Right renal pelvis (tissue), 4 donors: Measurements from ENCODE around the gene DUSP9. TPM values are rescaled to one million over a fixed set of nuclear protein-coding genes. Genes with fewer than 3 reads are reported as not detected.
"Not testable (repeated sequence)": the region's sequence is repeated elsewhere in the genome, so short reads cannot be mapped to it uniquely, and the experiment has no call there.

Source experiments
- DNase-seq, 4 donors: peaks; one replicate each; pipeline ENCODE4 v3.0.0-alpha.2; 2013; ENCODE audit warnings: low read depth in 4 of 4, low spot score in 3 of 4, missing footprints in 1 of 4
- polyA plus RNA-seq, 4 donors: library from polyadenylated mRNA; unstranded; fragments of 120-200 nt; gene quantifications; one replicate each; pipeline ENCODE4 v1.2.1, GENCODE V29; 2013; ENCODE audit not compliant: insufficient read length in 4 of 4

DUSP9 gene
- polyA plus RNA-seq, 4 donors = 46.7 to 74.3 (median 49.1) TPM

- DNase-seq = no peak
Observed at GRCh38 chrX:153688911-153689590, 42.0 kb downstream of the DUSP9 start.

DNA sequence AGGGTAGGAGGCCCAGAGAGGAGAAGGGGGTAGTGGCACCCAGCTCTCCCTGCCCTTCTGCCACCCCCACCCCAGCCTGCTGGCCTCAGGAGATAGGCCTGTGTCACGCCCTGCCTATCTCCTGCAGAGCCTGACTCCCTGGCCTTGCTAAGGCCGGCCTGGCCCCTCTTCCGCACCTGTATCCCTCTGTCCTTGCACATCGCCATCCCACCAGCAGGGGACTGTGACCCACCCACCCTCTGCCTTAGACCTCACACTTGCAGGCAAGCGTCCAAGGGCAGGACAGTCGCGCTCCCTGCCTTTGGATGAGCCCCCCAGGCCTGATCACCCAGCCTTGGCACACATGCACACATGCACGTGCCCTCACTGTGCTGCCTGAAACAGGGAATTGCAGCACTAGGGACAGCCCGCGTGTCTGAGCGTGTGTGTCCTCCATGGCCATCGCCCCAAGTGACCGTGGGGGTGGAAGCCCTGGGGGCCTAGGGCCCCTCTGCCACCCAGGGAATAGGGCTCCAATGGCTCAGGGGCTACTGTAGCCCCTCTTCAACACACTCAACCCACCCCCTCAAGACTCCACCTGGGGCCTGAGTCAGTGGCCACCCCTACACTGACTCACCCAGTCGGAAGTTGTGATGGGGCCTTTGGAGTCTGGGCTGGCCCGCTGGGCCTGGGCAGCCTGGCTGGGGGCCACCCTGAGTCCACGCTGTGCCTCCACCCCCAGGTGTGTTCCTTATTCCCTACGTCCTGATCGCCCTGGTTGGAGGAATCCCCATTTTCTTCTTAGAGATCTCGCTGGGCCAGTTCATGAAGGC lies 42.9 kb downstream of the DUSP9 start:
- DNase-seq = no peak

DNA sequence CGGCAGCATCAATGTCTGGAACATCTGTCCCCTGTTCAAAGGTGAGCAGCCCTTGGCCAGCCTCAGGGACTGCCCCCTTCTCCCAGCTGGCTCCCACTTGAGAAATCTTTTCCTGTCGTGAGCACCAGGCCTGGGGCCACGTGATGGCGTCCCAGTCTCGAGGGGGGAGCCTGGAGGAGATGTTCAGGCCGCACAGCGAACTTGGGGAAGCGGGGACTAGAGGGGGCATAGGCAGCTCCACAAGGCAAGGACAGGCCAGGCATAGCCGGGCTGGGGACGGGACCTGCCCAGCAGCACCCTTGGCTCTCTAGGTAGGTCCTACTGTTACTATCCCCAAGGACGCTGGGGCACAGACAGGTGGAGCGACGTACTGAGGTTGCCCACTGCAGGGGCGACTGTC lies 43.5 kb downstream of the DUSP9 start:
- DNase-seq = no peak

GRCh38 chrX:153691032-153691827 lies 44.2 kb downstream of the DUSP9 start:
- DNase-seq = not testable (repeated sequence)

DNA sequence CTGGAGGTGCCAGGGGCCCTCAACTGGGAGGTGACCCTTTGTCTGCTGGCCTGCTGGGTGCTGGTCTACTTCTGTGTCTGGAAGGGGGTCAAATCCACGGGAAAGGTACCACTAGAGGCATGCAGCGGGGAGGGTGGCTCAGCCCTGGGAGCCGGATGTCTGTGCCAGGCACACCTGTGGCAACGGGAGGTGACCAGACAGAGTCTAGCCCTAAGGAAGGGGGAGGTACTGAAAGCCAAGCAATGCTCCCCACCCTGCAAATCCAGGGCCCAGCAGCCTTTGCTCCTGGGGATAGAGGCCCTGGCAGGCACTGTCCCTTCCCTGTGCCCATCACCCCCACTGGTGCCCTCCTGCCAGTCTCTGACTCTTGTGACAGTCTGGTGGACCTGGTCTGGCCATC lies 45.0 kb downstream of the DUSP9 start:
- no peak for DNase-seq

DNA sequence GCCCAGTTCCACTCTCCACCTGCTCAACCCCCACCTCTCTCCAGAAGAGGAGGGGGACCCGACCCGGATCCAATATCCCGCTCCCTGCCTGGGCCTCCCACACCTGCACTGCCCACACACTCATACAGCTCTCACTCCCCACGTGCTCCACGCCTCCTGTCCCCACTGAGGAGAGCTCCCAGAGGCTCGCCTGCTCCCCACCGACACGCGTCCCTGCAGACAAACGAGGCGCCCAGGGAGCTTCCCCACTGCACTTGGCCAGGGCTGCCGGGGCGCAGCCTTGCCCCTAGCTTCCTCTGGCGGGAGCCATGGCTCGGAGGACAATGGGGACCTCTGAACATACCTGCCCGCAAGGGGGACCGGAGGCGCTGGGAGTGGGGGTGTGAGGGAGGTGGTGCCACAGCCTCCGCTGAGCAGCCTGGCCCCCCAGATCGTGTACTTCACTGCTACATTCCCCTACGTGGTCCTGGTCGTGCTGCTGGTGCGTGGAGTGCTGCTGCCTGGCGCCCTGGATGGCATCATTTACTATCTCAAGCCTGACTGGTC lies 45.7 kb downstream of the DUSP9 start:
- no peak for DNase-seq

GRCh38 chrX:153693216-153694086 lies 46.4 kb downstream of the DUSP9 start:
- DNase-seq = no peak

DNA sequence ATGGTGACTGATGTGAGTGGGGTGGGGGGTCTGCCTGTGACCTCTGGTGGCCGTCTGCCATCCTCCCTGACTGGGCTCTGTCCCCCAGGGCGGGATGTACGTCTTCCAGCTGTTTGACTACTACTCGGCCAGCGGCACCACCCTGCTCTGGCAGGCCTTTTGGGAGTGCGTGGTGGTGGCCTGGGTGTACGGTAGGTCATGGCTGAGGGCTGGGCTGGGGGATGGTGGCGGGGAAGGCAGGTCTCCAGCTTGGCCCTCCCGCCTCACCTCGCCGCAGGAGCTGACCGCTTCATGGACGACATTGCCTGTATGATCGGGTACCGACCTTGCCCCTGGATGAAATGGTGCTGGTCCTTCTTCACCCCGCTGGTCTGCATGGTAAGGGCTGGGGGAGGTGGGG lies 47.3 kb downstream of the DUSP9 start:
- DNase-seq = not testable (repeated sequence)

- DNase-seq = no peak
Observed at GRCh38 chrX:153694687-153695270, 47.8 kb downstream of the DUSP9 start.

DNA sequence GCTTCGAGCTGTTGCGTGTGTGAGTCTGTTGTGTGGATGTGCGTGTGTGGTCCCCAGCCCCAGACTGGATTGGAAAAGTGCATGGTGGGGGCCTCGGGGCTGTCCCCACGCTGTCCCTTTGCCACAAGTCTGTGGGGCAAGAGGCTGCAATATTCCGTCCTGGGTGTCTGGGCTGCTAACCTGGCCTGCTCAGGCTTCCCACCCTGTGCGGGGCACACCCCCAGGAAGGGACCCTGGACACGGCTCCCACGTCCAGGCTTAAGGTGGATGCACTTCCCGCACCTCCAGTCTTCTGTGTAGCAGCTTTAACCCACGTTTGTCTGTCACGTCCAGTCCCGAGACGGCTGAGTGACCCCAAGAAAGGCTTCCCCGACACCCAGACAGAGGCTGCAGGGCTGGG lies 49.1 kb downstream of the DUSP9 start:
- no peak for DNase-seq

DNA sequence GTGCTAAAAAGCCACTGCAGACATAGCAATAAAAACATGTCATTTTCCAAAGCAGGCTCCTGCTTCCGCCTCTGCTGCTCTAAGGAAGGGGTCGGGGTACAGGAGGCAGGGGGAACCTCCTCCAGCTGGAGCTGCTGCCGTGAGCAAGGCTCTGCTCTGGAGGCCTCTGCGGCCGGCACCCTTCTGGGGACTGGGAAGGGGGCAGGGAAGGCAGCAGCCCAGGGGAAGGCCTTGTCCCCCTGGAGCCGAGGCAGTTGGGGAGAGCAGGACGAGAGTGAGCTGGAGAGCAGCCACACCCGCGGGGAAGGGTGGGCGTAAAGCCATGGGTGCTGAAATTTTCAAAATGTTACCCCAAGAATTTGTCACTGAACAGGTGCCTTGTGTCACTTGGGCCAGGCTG lies 49.5 kb downstream of the DUSP9 start:
- not testable (repeated sequence) for DNase-seq

DNA sequence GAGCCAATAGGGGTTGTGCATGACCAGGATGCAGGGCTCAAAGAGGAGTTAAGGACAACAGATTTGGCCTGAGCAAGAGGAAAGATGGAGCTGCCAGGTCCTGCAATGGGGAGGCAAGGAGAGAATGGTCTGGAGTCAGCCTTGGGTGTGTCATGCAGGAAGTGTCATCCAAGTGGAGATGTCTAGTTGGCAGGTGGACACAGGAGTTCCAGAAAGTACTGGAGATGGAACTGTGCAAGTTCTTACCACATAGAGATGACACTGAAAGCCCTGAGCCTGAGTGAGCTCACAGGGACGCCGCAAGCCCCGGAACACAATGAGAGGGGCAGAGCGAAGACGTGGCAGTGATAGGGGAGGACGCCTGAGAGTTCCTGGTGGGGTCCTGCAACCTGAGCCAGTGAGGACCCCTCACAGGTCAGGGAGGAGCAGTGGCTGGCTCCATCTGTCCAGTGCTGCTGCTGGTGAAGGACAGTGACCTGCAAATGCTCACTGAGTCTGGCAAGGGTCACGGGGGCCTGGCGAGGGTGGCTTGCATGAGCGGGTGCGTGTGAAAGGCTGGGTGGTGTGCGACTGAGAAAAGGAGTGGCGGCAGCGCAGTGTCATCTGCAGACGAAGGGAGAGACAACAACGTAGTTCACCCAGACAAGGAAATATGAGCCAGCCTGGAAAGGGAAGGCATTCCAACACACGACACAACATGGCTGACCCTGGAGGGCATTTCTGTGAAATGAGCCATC lies 50.2 kb downstream of the DUSP9 start:
- not testable (repeated sequence) for DNase-seq

- DNase-seq = no peak
Observed at GRCh38 chrX:153697924-153698865, 51.2 kb downstream of the DUSP9 start.

- not testable (repeated sequence) for DNase-seq
Observed at GRCh38 chrX:153699210-153699783, 52.3 kb downstream of the DUSP9 start.

DNA sequence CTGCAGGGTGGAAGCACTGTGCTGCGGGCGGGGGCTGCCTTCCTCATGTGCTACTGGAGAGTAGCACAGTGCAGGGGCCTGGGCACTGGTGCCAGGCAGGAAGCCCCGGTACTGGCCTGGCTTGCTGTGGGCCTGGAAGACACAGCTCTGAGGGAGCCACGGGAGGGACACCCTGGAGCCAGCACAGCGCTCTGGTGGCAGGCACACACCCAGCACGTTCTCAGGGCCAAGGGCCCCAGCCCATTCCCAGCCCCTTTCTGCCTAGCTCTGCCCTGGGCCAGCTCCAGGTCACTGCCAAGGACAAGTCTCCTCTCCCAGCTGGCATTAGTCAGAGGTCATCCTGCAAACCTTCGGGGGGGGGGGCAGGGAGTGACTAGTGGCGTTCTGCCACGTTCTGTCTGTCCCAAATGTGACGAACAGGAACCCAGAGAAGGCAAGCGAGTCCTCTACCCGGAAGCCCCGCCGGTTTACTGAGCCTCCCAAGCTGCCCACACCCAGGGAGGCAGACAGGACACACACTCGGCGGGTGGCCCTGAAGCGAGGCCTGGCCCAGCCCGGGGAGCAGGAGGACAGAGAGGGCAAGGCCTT lies 52.9 kb downstream of the DUSP9 start:
- DNase-seq = not testable (repeated sequence)

GRCh38 chrX:153700376-153700945 lies 53.5 kb downstream of the DUSP9 start:
- no peak for DNase-seq
